Endothelial cell of umbilical vein (primary cell): ENCODE results near the gene TTC3. TPM values are rescaled to one million over a fixed set of nuclear protein-coding genes. Genes with fewer than 3 reads are reported as not detected.

Experiments
- BruUV-seq: library from RNA; stranded (reverse); fragments of 400-500 nt; replicated peaks from 2 replicates; lab custom pipeline; 2021; lab: Mats Ljungman, UMichigan
- CTCF ChIA-PET: fragments of 300-600, 350-600 bp; sonication (Branson Sonifier 250); formaldehyde crosslinking; loops from one replicate; lab custom pipeline; 2021; ENCODE audit warnings: antibody characterized with exemption, inconsistent platforms; lab: Charles Lee
- POLR2A ChIA-PET: fragments of 300-600, 350-600 bp; sonication (Branson Sonifier 250); formaldehyde crosslinking; loops from one replicate; lab custom pipeline; 2021; ENCODE audit warnings: antibody characterized with exemption, inconsistent platforms; lab: Charles Lee
- DNase-seq: peaks from one replicate; pipeline ENCODE4 v3.0.0-alpha.2; 2011; ENCODE audit warnings: low read depth, low spot score
- FAIRE-seq: peaks from 2 replicates; lab custom pipeline; 2011; peaks lifted over from hg19 to GRCh38; lab: Jason Lieb, UNC
- H2AFZ ChIP-seq: 2 replicates; pipeline ENCODE4 v1.6.0; 2012; ENCODE audit warnings: low read depth, low read length, control low read depth, inconsistent platforms
- H3K27ac ChIP-seq: 2 replicates; pipeline ENCODE4 v1.5.1; 2011; ENCODE audit warnings: low read depth, mild to moderate bottlenecking, control low read depth, low read length, moderate library complexity; ENCODE audit not compliant: insufficient read depth
- H3K27me3 ChIP-seq, 2 experiments: 2 replicates each; pipeline versions ENCODE4 v1.6.0 to v1.6.1; 2011; ENCODE audit warnings: low read length in 2 of 2, mixed read lengths in 1 of 2; ENCODE audit not compliant: control insufficient read depth in 2 of 2, insufficient read depth in 2 of 2
- H3K36me3 ChIP-seq, 2 experiments: 2 replicates in 1 of 2; 3 replicates in 1 of 2; pipeline ENCODE4 v1.5.1; 2011; ENCODE audit warnings: low read length in 2 of 2, mild to moderate bottlenecking in 1 of 2, moderate library complexity in 1 of 2; ENCODE audit not compliant: control insufficient read depth in 2 of 2, insufficient read depth in 2 of 2; ENCODE audit errors: extremely low read depth in 1 of 2
- H3K4me1 ChIP-seq: 3 replicates; pipeline ENCODE4 v1.5.1; 2011; ENCODE audit warnings: mild to moderate bottlenecking, low read length; ENCODE audit not compliant: control insufficient read depth, insufficient read depth; ENCODE audit errors: extremely low read depth
- H3K4me2 ChIP-seq: 2 replicates; pipeline ENCODE4 v1.6.1; 2011; ENCODE audit warnings: low read length, control low read depth, mixed read lengths; ENCODE audit not compliant: insufficient read depth
- H3K4me3 ChIP-seq, 3 experiments: fragments of 200-600 bp in 1 of 3; sonication (generic), shearing (Covaris generic) in 1 of 3; replicated peaks in 1 of 3; 2 replicates each; pipeline ENCODE4 v1.5.1; 2011 to 2016; ENCODE audit warnings: control low read depth in 3 of 3, low read length in 3 of 3, mild to moderate bottlenecking in 2 of 3, inconsistent platforms in 1 of 3, low read depth in 1 of 3, moderate library complexity in 1 of 3; ENCODE audit not compliant: insufficient read depth in 1 of 3
- H3K79me2 ChIP-seq: 2 replicates; pipeline ENCODE4 v1.6.0; 2012; ENCODE audit warnings: low read length, inconsistent platforms; ENCODE audit not compliant: control insufficient read depth, insufficient read depth
- H3K9ac ChIP-seq: replicated peaks from 2 replicates; pipeline ENCODE3; 2011; ENCODE audit warnings: low read length, control low read depth; ENCODE audit not compliant: insufficient read depth; ENCODE audit errors: extremely low read depth
- H3K9me1 ChIP-seq: replicated peaks from 3 replicates; pipeline ENCODE4 v1.6.0; 2011; ENCODE audit warnings: mild to moderate bottlenecking, low read length; ENCODE audit not compliant: control insufficient read depth, insufficient read depth; ENCODE audit errors: extremely low read depth
- H3K9me3 ChIP-seq: replicated peaks from 2 replicates; pipeline ENCODE4 v1.5.1; 2012; ENCODE audit warnings: low read length, inconsistent platforms; ENCODE audit not compliant: control insufficient read depth, insufficient read depth
- H4K20me1 ChIP-seq: replicated peaks from 2 replicates; pipeline ENCODE3; 2011; ENCODE audit warnings: mild to moderate bottlenecking, low read length; ENCODE audit not compliant: control insufficient read depth, insufficient read depth; ENCODE audit errors: extremely low read depth
- EZH2 ChIP-seq: IDR thresholded peaks from 2 replicates; pipeline ENCODE4 v1.6.1; 2012; ENCODE audit warnings: borderline replicate concordance, low read depth, mild to moderate bottlenecking, moderate library complexity, low read length, inconsistent platforms; ENCODE audit not compliant: severe bottlenecking
- FOS ChIP-seq: IDR thresholded peaks from 2 replicates; pipeline ENCODE4 v1.6.1; 2011; ENCODE audit warnings: mild to moderate bottlenecking, low read length, moderate library complexity, borderline replicate concordance; ENCODE audit not compliant: insufficient read depth
- GATA2 ChIP-seq: IDR thresholded peaks from 2 replicates; pipeline ENCODE4 v1.7.0; 2011; ENCODE audit warnings: low read depth, mild to moderate bottlenecking, moderate library complexity, mixed read lengths, low read length; ENCODE audit not compliant: insufficient read length, insufficient read depth
- JUN ChIP-seq: IDR thresholded peaks from 2 replicates; pipeline ENCODE4 v1.6.1; 2011; ENCODE audit warnings: borderline replicate concordance, low read depth; ENCODE audit not compliant: insufficient read length, insufficient read depth
- MYC ChIP-seq: IDR thresholded peaks from one replicate; pipeline ENCODE4 v1.6.1; 2011; ENCODE audit warnings: mild to moderate bottlenecking, low read depth, low read length
- POLR2A ChIP-seq: IDR thresholded peaks from 2 replicates; pipeline ENCODE4 v1.6.1; 2012; ENCODE audit warnings: low read depth, mild to moderate bottlenecking, control low read depth, low read length
- POLR2AphosphoS5 ChIP-seq: IDR thresholded peaks from 2 replicates; pipeline ENCODE4 v1.6.1; 2012; ENCODE audit warnings: low read depth, mild to moderate bottlenecking, control low read depth, low read length, moderate library complexity; ENCODE audit not compliant: insufficient read depth
- dilution Hi-C: fragments of 300-500 bp; cut with MboI; formaldehyde crosslinking; loops from one replicate; pipeline ENCODE4 v1.15.0; 2019; ENCODE audit warnings: low sequenced_read_pairs; ENCODE audit not compliant: extremely low pct_ligation_motif_present
- intact Hi-C: fragments of 100-400 bp; cut with micrococcal nuclease; formaldehyde crosslinking; loops from one replicate; pipeline ENCODE4 v1.10.0; 2022
- polyA plus RNA-seq, 4 experiments: library from polyadenylated mRNA; depleted of rRNA in 3 of 4; stranded (reverse) in 3 of 4; unstranded in 1 of 4; fragments of >200 nt; gene quantifications; 2 replicates each; pipeline versions ENCODE4 v1.2.1 to v1.2.3, GENCODE V29; 2011 to 2012; ENCODE audit warnings: missing spikeins in 1 of 4
- total RNA-seq: library from RNA; stranded (reverse); gene quantifications from 2 replicates; pipeline ENCODE4 v1.2.3, GENCODE V29; 2021
- TF ChIP-seq, protein P1 (sequence below): IDR thresholded peaks from 2 replicates; pipeline ENCODE4 v1.6.1; 2011; ENCODE audit not compliant: insufficient read depth, insufficient read length
- TF ChIP-seq, protein P2 (sequence below), 2 donors: IDR thresholded peaks; 1 replicate in 1 of 2; 2 replicates in 1 of 2; pipeline ENCODE4 v1.5.1; 2011; ENCODE audit warnings: low read length in 2 of 2, mild to moderate bottlenecking in 2 of 2, moderate library complexity in 2 of 2, control low read depth in 1 of 2, inconsistent platforms in 1 of 2, low read depth in 1 of 2; ENCODE audit not compliant: insufficient read depth in 1 of 2; ENCODE audit errors: extremely low read depth in 1 of 2

The TTC3 gene
- total and polyA plus RNA-seq, 2 donors (not counting 3 experiments of a cell fraction or from before 2014, with no cell fraction given): 26.2 to 113 TPM

DNA sequence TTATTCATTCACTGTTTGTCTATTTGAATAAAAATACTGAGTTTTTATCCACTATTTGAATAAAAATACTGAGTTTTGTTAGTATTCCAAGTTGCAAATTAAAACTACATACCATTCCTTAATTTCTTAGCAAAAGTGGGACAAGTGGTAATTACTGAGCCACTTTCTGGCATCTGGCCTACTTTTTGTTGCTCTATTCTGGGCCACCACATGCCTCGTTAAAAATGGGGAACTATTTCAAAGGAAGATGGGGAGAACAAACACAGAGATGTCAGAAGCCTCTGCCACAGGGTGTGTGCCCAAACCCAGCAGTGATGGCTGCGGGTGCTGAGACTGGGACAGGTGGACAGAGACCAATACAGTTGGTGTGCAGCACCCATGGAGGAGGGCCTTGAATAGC is 14.8 kb upstream of the TTC3 start:
- dilution Hi-C loops (no loop called here), intact Hi-C loops (no loop called here)
- Histone ChIP-seq H3K4me1 (peaks cover 4% of the 10 kb centered on the region), H3K27me3 (peaks cover 0 to 12% of the 10 kb centered on the region in 2 experiments), H3K9me3 (no peaks in the 10 kb centered on the region), H3K27ac (no peak overlapping the region), H3K4me2 (no peak overlapping the region), H3K36me3 (no peaks in the 10 kb centered on the region), H3K4me3 (no peak overlapping the region), H4K20me1 (no peaks in the 10 kb centered on the region), H3K79me2 (no peaks in the 10 kb centered on the region), H2AFZ (no peak overlapping the region), H3K9ac (no peak overlapping the region), H3K9me1 (no peaks in the 10 kb centered on the region)
- FAIRE-seq (no peak), DNase-seq (no peak)
- TF ChIP-seq GATA2: no peak
- TF ChIP-seq, protein P1, sequence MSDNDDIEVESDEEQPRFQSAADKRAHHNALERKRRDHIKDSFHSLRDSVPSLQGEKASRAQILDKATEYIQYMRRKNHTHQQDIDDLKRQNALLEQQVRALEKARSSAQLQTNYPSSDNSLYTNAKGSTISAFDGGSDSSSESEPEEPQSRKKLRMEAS: no peak
- no peak for TF ChIP-seq FOS
- no peak for TF ChIP-seq MYC
- TF ChIP-seq, protein P2, sequence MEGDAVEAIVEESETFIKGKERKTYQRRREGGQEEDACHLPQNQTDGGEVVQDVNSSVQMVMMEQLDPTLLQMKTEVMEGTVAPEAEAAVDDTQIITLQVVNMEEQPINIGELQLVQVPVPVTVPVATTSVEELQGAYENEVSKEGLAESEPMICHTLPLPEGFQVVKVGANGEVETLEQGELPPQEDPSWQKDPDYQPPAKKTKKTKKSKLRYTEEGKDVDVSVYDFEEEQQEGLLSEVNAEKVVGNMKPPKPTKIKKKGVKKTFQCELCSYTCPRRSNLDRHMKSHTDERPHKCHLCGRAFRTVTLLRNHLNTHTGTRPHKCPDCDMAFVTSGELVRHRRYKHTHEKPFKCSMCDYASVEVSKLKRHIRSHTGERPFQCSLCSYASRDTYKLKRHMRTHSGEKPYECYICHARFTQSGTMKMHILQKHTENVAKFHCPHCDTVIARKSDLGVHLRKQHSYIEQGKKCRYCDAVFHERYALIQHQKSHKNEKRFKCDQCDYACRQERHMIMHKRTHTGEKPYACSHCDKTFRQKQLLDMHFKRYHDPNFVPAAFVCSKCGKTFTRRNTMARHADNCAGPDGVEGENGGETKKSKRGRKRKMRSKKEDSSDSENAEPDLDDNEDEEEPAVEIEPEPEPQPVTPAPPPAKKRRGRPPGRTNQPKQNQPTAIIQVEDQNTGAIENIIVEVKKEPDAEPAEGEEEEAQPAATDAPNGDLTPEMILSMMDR (IDR thresholded peaks at IDR 0.05; ENCODE audit: extremely low read depth in 1 of 2, insufficient read depth in 1 of 2, low read depth in 1 of 2, low read length in 2 of 2): no peak
- TF ChIP-seq JUN: no peak
- TF ChIP-seq EZH2: no peak
- TF ChIP-seq POLR2AphosphoS5: no peak
- no peak for TF ChIP-seq POLR2A
- no TSS peak for BruUV-seq
- ChIA-PET POLR2A (no interaction called here), CTCF (no interaction called here)
